ENCODE data around the gene BRMS1. TPM values are rescaled to one million over a fixed set of nuclear protein-coding genes. Genes with fewer than 3 reads are reported as not detected.

BRMS1 gene
- total RNA-seq, 1 donor from 2014 or later, result 28.2 TPM

- H3K27ac ChIP-seq (ENCODE audit: low read depth, low read length), result peak within 1 kb of the TSS; percentile 81
- peak within 1 kb of the TSS; percentile 72 to 83 (median 74) for H3K9ac ChIP-seq (ENCODE audit: low read depth in 1 of 3, low read length in 3 of 3)
- peaks cover 17 to 22% (median 17%) of the 10 kb centered on the region in 3 donors for H3K36me3 ChIP-seq (ENCODE audit: control insufficient read depth in 3 of 3, insufficient read depth in 3 of 3, low read length in 3 of 3)
- no peaks in the 10 kb centered on the region for H3K9me3 ChIP-seq (ENCODE audit: control insufficient read depth in 3 of 3, low read length in 3 of 3)
- peak within 1 kb of the TSS; percentile 69 to 83 (median 80) for H3K4me3 ChIP-seq (ENCODE audit: low read length in 3 of 3)
- H3K4me1 ChIP-seq (ENCODE audit: control insufficient read depth in 3 of 3, insufficient read depth in 3 of 3, low read length in 3 of 3), result peaks cover 44 to 49% (median 48%) of the 10 kb centered on the region in 3 donors
- no peaks in the 10 kb centered on the region for H3K27me3 ChIP-seq (ENCODE audit: control insufficient read depth in 3 of 3, insufficient read depth in 3 of 3, low read length in 3 of 3)
These were observed 26.9 kb upstream of the BRMS1 start, which contains the start of gene SLC29A2 for GRCh38 chr11:66371627-66372415. Gene SLC29A2, minus strand, starts transcription at chr11:66371760. Its CDS starts 169 bp downstream, at chr11:66371591.

DNA sequence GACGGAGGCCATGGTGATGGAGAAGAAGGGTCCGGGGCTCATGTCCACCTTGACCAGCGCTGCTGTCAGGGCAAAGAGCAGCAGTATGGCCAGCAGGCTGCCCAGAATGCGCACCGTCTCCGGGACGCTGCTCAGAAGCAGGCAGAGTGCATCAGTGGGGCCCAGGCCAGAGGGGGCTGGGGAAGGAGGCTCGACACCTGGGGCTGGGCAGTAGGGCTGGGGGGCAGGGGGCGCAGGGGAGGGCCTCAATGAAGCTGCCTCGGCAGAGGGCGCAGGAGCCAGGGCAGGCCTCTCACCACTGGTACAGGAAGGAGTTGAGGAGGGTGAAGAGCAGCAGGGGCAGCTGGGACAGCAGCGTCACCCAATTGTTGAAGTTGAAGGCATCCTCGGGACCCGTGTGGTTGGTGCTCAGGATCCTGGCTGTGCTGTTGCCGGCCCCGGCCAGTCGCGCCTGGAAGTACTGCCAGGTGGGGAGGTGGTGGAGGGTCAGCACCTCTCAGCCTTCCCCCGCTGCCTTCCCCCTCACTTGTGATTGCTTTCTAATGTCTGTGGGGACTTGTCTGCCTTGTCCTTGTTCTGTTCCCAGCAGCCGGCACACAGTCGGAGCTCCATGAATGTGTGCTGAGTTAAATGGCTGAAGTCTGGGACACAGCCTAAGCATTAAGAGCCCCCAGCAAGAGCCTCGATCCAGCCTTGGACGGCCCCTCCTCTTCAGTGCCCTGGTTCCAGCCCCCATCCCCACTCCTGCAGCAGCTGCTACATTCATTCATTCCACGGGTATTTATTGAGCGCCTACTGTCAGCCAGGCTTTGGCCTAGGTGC is 24.4 kb upstream of the BRMS1 start:
- Histone ChIP-seq H3K27ac (ENCODE audit: low read depth, low read length) (peak overlapping the region; percentile 8), H3K27me3 (ENCODE audit: control insufficient read depth in 3 of 3, insufficient read depth in 3 of 3, low read length in 3 of 3) (no peaks in the 10 kb centered on the region), H3K9me3 (ENCODE audit: control insufficient read depth in 3 of 3, low read length in 3 of 3) (no peaks in the 10 kb centered on the region), H3K4me3 (ENCODE audit: low read length in 3 of 3) (peak overlapping the region; percentile 41 to 65 (median 61)), H3K36me3 (ENCODE audit: control insufficient read depth in 3 of 3, insufficient read depth in 3 of 3, low read length in 3 of 3) (peaks cover 31 to 35% (median 33%) of the 10 kb centered on the region in 3 donors), H3K9ac (ENCODE audit: low read depth in 1 of 3, low read length in 3 of 3) (peak overlapping the region in 2 of 3 donors; percentile 61 to 81), H3K4me1 (ENCODE audit: control insufficient read depth in 3 of 3, insufficient read depth in 3 of 3, low read length in 3 of 3) (peaks cover 51 to 61% (median 56%) of the 10 kb centered on the region in 3 donors)

GRCh38 chr11:66368484-66368883 is 23.6 kb upstream of the BRMS1 start:
- Histone ChIP-seq H3K9ac (ENCODE audit: low read depth in 1 of 3, low read length in 3 of 3) (peak overlapping the region in 2 of 3 donors; percentile 61 to 81), H3K4me3 (ENCODE audit: low read length in 3 of 3) (peak overlapping the region; percentile 41 to 59 (median 45)), H3K27ac (ENCODE audit: low read depth, low read length) (no peak overlapping the region), H3K27me3 (ENCODE audit: control insufficient read depth in 3 of 3, insufficient read depth in 3 of 3, low read length in 3 of 3) (no peaks in the 10 kb centered on the region), H3K4me1 (ENCODE audit: control insufficient read depth in 3 of 3, insufficient read depth in 3 of 3, low read length in 3 of 3) (peaks cover 48 to 69% (median 58%) of the 10 kb centered on the region in 3 donors), H3K9me3 (ENCODE audit: control insufficient read depth in 3 of 3, low read length in 3 of 3) (no peaks in the 10 kb centered on the region), H3K36me3 (ENCODE audit: control insufficient read depth in 3 of 3, insufficient read depth in 3 of 3, low read length in 3 of 3) (peaks cover 31 to 37% (median 33%) of the 10 kb centered on the region in 3 donors)

DNA sequence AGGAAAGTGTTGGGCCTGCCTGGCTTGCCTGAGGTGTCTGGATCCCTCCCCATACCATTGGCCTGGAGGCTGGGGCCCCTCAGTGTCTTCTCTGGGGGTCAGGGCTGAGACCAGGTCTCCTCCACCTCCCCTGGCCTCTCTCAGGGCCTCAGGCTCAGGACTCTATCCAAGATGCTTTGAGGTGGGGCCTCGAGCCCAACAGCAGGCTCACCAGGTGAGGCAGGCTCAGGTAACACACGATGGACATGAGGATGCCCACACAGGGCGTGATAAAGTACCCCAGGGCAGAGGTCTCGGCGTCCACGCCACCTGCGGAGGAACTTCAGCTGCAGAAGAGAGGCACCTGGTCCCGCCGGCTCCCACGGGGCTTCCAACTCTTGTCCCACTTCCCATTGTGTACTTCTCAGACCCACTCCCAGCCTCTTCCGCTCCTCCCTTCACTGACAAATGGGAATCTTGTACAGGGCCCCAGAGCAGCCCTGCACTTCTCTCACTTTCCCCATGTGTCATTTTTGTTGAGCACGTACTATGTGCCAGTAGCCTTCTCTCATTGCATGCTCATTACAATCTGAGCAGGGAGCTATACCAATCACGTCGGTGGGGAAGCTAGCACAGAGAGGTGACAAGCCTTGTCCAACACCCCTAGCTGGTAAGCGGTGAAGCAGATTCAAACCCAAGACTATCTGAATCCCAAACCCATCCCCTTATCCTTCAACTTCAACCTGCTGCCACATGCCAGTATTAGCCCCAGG is 22.8 kb upstream of the BRMS1 start:
- Histone ChIP-seq H3K9ac (ENCODE audit: low read depth in 1 of 3, low read length in 3 of 3) (peak overlapping the region in 2 of 3 donors; percentile 61 to 81), H3K27me3 (ENCODE audit: control insufficient read depth in 3 of 3, insufficient read depth in 3 of 3, low read length in 3 of 3) (no peaks in the 10 kb centered on the region), H3K4me1 (ENCODE audit: control insufficient read depth in 3 of 3, insufficient read depth in 3 of 3, low read length in 3 of 3) (peaks cover 45 to 70% (median 54%) of the 10 kb centered on the region in 3 donors), H3K9me3 (ENCODE audit: control insufficient read depth in 3 of 3, low read length in 3 of 3) (no peaks in the 10 kb centered on the region), H3K4me3 (ENCODE audit: low read length in 3 of 3) (peak overlapping the region; percentile 38 to 45 (median 41)), H3K27ac (ENCODE audit: low read depth, low read length) (no peak overlapping the region), H3K36me3 (ENCODE audit: control insufficient read depth in 3 of 3, insufficient read depth in 3 of 3, low read length in 3 of 3) (peaks cover 37 to 44% (median 38%) of the 10 kb centered on the region in 3 donors)

DNA sequence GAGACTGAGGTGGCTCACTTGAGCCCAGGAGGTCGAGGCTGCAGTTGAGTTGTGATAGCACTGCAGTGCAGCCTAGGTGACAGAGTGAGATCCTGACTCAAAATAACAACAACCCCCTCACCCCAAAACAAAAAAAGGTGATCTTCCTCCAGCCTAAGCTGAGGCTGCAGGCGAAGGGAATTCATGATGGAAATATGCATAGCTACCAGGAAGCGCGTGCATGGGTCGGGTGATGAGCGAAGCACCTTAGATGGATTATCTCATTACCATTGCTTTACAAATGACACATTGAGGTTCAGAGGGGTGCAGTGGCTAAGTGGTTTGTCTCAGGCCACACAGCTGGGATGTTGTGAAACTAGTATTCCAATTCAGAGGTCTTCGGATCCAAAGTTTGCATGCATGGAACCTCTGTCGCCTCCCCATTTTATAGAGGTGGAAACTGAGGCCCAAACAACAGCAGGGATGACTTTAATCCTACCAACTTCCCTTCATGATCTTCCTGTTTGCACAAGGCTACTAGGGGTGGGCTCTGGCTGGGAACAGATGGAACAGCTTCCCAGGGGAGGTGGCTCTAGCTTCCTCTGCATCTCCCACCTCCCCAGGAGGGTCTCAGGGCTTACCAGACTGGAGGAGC is 22.1 kb upstream of the BRMS1 start:
- Histone ChIP-seq H3K27ac (ENCODE audit: low read depth, low read length) (no peak overlapping the region), H3K9me3 (ENCODE audit: control insufficient read depth in 3 of 3, low read length in 3 of 3) (no peaks in the 10 kb centered on the region), H3K4me1 (ENCODE audit: control insufficient read depth in 3 of 3, insufficient read depth in 3 of 3, low read length in 3 of 3) (peaks cover 40 to 64% (median 48%) of the 10 kb centered on the region in 3 donors), H3K4me3 (ENCODE audit: low read length in 3 of 3) (no peak overlapping the region), H3K9ac (ENCODE audit: low read depth in 1 of 3, low read length in 3 of 3) (peak overlapping the region in 1 of 3 donors; percentile 81), H3K36me3 (ENCODE audit: control insufficient read depth in 3 of 3, insufficient read depth in 3 of 3, low read length in 3 of 3) (peaks cover 44 to 48% (median 44%) of the 10 kb centered on the region in 3 donors), H3K27me3 (ENCODE audit: control insufficient read depth in 3 of 3, insufficient read depth in 3 of 3, low read length in 3 of 3) (no peaks in the 10 kb centered on the region)

- Histone ChIP-seq H3K9me3 (ENCODE audit: control insufficient read depth in 3 of 3, low read length in 3 of 3) (no peaks in the 10 kb centered on the region), H3K4me3 (ENCODE audit: low read length in 3 of 3) (no peak overlapping the region), H3K4me1 (ENCODE audit: control insufficient read depth in 3 of 3, insufficient read depth in 3 of 3, low read length in 3 of 3) (peaks cover 40 to 62% (median 47%) of the 10 kb centered on the region in 3 donors), H3K27me3 (ENCODE audit: control insufficient read depth in 3 of 3, insufficient read depth in 3 of 3, low read length in 3 of 3) (no peaks in the 10 kb centered on the region), H3K9ac (ENCODE audit: low read depth in 1 of 3, low read length in 3 of 3) (peak overlapping the region in 1 of 3 donors; percentile 54), H3K36me3 (ENCODE audit: control insufficient read depth in 3 of 3, insufficient read depth in 3 of 3, low read length in 3 of 3) (peaks cover 44 to 48% (median 46%) of the 10 kb centered on the region in 3 donors), H3K27ac (ENCODE audit: low read depth, low read length) (peak overlapping the region; percentile 3)
These were observed 21.1 kb upstream of the BRMS1 start for GRCh38 chr11:66365711-66366619.

DNA sequence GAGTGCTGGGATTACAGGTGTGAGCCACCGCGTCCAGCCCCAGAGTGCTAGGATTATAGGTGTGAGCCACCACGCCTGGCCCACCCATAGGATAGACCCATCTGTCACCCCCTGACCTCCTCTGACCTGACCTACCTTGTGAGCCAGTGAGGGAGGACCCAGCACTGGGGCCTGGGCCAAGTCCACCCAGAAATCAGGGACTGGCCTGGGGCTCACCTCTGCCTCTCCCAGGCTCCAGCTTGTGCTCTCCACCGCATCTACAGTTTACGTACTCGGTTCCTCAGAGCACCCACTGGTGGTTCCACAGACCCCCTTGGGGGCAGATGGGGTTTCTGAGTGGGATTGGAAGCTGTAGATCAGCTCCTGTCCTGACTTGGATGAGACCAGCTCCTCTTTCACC is 20.3 kb upstream of the BRMS1 start:
- peaks cover 40 to 57% (median 43%) of the 10 kb centered on the region in 3 donors for H3K4me1 ChIP-seq (ENCODE audit: control insufficient read depth in 3 of 3, insufficient read depth in 3 of 3, low read length in 3 of 3)
- no peak overlapping the region for H3K4me3 ChIP-seq (ENCODE audit: low read length in 3 of 3)
- H3K36me3 ChIP-seq (ENCODE audit: control insufficient read depth in 3 of 3, insufficient read depth in 3 of 3, low read length in 3 of 3), result peaks cover 44 to 48% (median 46%) of the 10 kb centered on the region in 3 donors
- no peak overlapping the region for H3K27ac ChIP-seq (ENCODE audit: low read depth, low read length)
- no peaks in the 10 kb centered on the region for H3K9me3 ChIP-seq (ENCODE audit: control insufficient read depth in 3 of 3, low read length in 3 of 3)
- H3K9ac ChIP-seq (ENCODE audit: low read depth in 1 of 3, low read length in 3 of 3), result no peak overlapping the region
- no peaks in the 10 kb centered on the region for H3K27me3 ChIP-seq (ENCODE audit: control insufficient read depth in 3 of 3, insufficient read depth in 3 of 3, low read length in 3 of 3)

DNA sequence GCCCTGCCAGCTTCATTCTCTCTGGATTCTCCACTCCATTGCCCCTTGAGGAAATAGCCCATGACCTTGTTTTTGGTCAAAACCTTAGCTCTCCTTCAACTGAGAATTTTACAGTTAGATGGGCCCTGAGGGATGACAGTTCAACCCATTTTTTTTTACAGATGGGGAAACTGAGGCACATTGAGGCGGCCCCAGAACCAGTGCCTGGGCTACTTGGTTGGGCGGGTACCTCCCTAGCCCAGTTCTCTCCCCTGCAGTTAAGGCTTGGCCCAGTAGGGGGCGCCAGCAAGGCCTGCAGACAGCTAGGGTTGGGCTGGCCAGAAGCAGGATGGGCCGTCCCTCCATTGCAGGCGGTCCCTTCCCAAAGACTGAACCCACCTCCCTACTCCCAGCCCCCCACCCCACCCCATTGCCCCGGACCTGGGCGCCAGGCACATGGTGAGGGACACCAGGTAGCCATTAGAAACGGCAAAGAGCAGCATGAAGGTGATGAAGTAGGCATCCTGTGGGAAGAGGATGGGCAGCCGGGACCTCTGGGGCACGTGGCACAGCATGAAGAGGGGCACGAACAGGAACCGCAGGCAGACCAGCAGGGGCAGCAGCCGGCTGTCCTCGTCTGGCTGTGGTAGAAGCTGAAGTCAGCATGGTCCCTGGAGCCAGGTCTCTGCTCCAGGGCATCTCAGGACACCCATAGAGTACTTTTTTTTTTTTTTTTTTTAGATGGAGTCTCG is 19.1 kb upstream of the BRMS1 start:
- H3K4me1 ChIP-seq (ENCODE audit: control insufficient read depth in 3 of 3, insufficient read depth in 3 of 3, low read length in 3 of 3), result peaks cover 28 to 45% (median 32%) of the 10 kb centered on the region in 3 donors
- H3K27ac ChIP-seq (ENCODE audit: low read depth, low read length), result no peak overlapping the region
- H3K36me3 ChIP-seq (ENCODE audit: control insufficient read depth in 3 of 3, insufficient read depth in 3 of 3, low read length in 3 of 3), result peaks cover 44 to 47% (median 46%) of the 10 kb centered on the region in 3 donors
- H3K27me3 ChIP-seq (ENCODE audit: control insufficient read depth in 3 of 3, insufficient read depth in 3 of 3, low read length in 3 of 3), result no peaks in the 10 kb centered on the region
- no peaks in the 10 kb centered on the region for H3K9me3 ChIP-seq (ENCODE audit: control insufficient read depth in 3 of 3, low read length in 3 of 3)
- no peak overlapping the region for H3K4me3 ChIP-seq (ENCODE audit: low read length in 3 of 3)
- H3K9ac ChIP-seq (ENCODE audit: low read depth in 1 of 3, low read length in 3 of 3), result peak overlapping the region in 1 of 3 donors; percentile 40

All from skeletal muscle tissue (tissue), 4 donors.